ENCODE measurements around the gene ZNF821. TPM values are rescaled to one million over a fixed set of nuclear protein-coding genes. Genes with fewer than 3 reads are reported as not detected.

ZNF821 gene
- total and polyA plus RNA-seq, 2 of the 8 experiments (the other 6 are each of a cell fraction or from before 2014, with no cell fraction given) = 9.5 to 14.1 TPM

GRCh38 chr16:71830359-71830758, 53.6 kb downstream of the ZNF821 start:
- Histone ChIP-seq H2AFZ (ENCODE audit: low read length) (no peak overlapping the region), H2BK15ac (ENCODE audit: low read length) (no peak overlapping the region), H3K4me2 (ENCODE audit: insufficient read depth in 1 of 2, low read depth in 2 of 2, low read length in 2 of 2) (no peak overlapping the region), H3K9me3 (ENCODE audit: insufficient read depth in 2 of 2, low read depth in 1 of 2, low read length in 1 of 2) (no peaks in the 10 kb centered on the region), H3K56ac (replicated peaks; ENCODE audit: insufficient read length, low read depth, low read length) (no peak overlapping the region), H2BK5ac (ENCODE audit: low read depth, low read length) (no peak overlapping the region), H3K79me1 (ENCODE audit: low read depth, low read length) (no peaks in the 10 kb centered on the region), H4K91ac (replicated peaks; ENCODE audit: insufficient read length, low read length) (no peak overlapping the region), H3K27ac (ENCODE audit: low read depth, low read length) (no peak overlapping the region), H2BK120ac (replicated peaks; ENCODE audit: low read depth, low read length) (no peak overlapping the region), H3K36me3 (ENCODE audit: control insufficient read depth in 2 of 4, insufficient read depth in 4 of 4, low read length in 3 of 4) (no peaks in the 10 kb centered on the region), H3K79me2 (ENCODE audit: control insufficient read depth in 1 of 2, insufficient read depth in 2 of 2, low read length in 2 of 2) (no peaks in the 10 kb centered on the region), H2BK12ac (ENCODE audit: low read depth, low read length) (no peak overlapping the region), H3K18ac (ENCODE audit: extremely low read depth, low read length) (no peak overlapping the region), H3K23ac (ENCODE audit: insufficient read length) (no peak overlapping the region), H3K27me3 (replicated peaks in 1 of 4; ENCODE audit: control insufficient read depth in 3 of 4, extremely low read depth in 1 of 4, insufficient read depth in 3 of 4, low read length in 3 of 4) (no peaks in the 10 kb centered on the region), H4K20me1 (replicated peaks in 1 of 2; ENCODE audit: control insufficient read depth in 1 of 2, insufficient read depth in 2 of 2, low read length in 2 of 2) (no peaks in the 10 kb centered on the region), H3K4me1 (replicated peaks in 1 of 4; ENCODE audit: control insufficient read depth in 3 of 4, insufficient read depth in 4 of 4, low read length in 3 of 4) (no peaks in the 10 kb centered on the region), H3K4me3 (ENCODE audit: extremely low read depth in 1 of 4, insufficient read depth in 2 of 4, low read depth in 3 of 4, low read length in 4 of 4) (no peak overlapping the region), H4K5ac (ENCODE audit: insufficient read length, low read depth, low read length) (no peak overlapping the region), H3K23me2 (ENCODE audit: low read depth, low read length) (peaks cover 2% of the 10 kb centered on the region; the same call in 1 of the 2 replicates), H3K14ac (ENCODE audit: insufficient read length) (no peak overlapping the region), H3K4ac (replicated peaks; ENCODE audit: insufficient read length, low read depth, low read length) (no peak overlapping the region), H2AK5ac (ENCODE audit: low read depth, low read length) (no peak overlapping the region), H3K9ac (replicated peaks in 1 of 4; ENCODE audit: extremely low read depth in 1 of 4, low read depth in 3 of 4, low read length in 3 of 4) (no peak overlapping the region), H4K8ac (ENCODE audit: extremely low read depth, insufficient read depth, low read length) (no peak overlapping the region), H2BK20ac (ENCODE audit: low read length) (no peak overlapping the region)
- CTCF ChIA-PET (ENCODE audit: partially characterized antibody) = interaction anchor here (1.0 kb wide), 1 partner anchor 10 kb away, joined by 3 read pairs; no protein-coding TSS in a partner anchor
- FAIRE-seq = no peak
- DNase-seq (ENCODE audit: low read depth in 1 of 2, low spot score in 2 of 2) = no peak
- WGBS, 2 experiments (ENCODE audit: extremely low coverage in 1 of 2, insufficient coverage in 1 of 2, insufficient read length in 1 of 2, insufficient replicate concordance in 2 of 2, low coverage in 1 of 2, low lambda C conversion rate in 2 of 2, missing lambda C conversion rate in 1 of 2) = 100% methylated on average over 1 of the region's 2 CpGs; no CpG with 5 or more reads in 1 of the 2 experiments
- POLR2A ChIA-PET (ENCODE audit: partially characterized antibody) = no interaction called here
- TF ChIP-seq MAFK (IDR thresholded peaks at IDR 0.05; ENCODE audit: low read depth, low read length) (no peak), KDM5A (IDR thresholded peaks at IDR 0.05; ENCODE audit: low read length) (no peak), EZH2 (IDR thresholded peaks at IDR 0.05; ENCODE audit: low read depth, low read length, severe bottlenecking) (no peak), JUN (IDR thresholded peaks at IDR 0.05; ENCODE audit: low read depth, low read length) (no peak), HDAC2 (IDR thresholded peaks at IDR 0.05; ENCODE audit: borderline replicate concordance in 1 of 2, low read depth in 2 of 2, low read length in 2 of 2) (no peak), TEAD4 (IDR thresholded peaks at IDR 0.05; ENCODE audit: low read depth, low read length) (no peak), EP300 (IDR thresholded peaks at IDR 0.05; ENCODE audit: borderline replicate concordance in 1 of 2, low read depth in 2 of 2, low read length in 2 of 2) (no peak), SIX5 (IDR thresholded peaks at IDR 0.05; ENCODE audit: low read depth, low read length) (no peak), EGR1 (IDR thresholded peaks at IDR 0.05; ENCODE audit: borderline replicate concordance, low read depth, low read length) (no peak), FOSL1 (IDR thresholded peaks at IDR 0.05; ENCODE audit: insufficient read depth, low read depth, low read length) (no peak), PHF8 (conservative IDR thresholded peaks at IDR 0.05; ENCODE audit: low read depth, low read length) (no peak), SAP30 (IDR thresholded peaks at IDR 0.05; ENCODE audit: insufficient read depth, insufficient replicate concordance, low read length) (no peak), POU5F1 (IDR thresholded peaks at IDR 0.05; ENCODE audit: low read depth, low read length) (no peak), CHD1 (IDR thresholded peaks at IDR 0.05; ENCODE audit: low read depth, low read length) (no peak)
